Ascending aorta (tissue), 2 donors: ENCODE data around the gene MUSK. TPM values are rescaled to one million over a fixed set of nuclear protein-coding genes. Genes with fewer than 3 reads are reported as not detected.

ENCODE experiments used
- DNase-seq, 2 donors: peaks; one replicate each; pipeline ENCODE4 v3.0.0-alpha.2; 2019; ENCODE audit warnings: low spot score in 2 of 2
- H3K27ac ChIP-seq, 2 donors: fragments of 200-600 bp; sonication (generic); one replicate each; pipeline ENCODE4 v1.5.1; 2016 to 2017; ENCODE audit warnings: mild to moderate bottlenecking in 1 of 2
- H3K27me3 ChIP-seq: fragments of 200-600 bp; sonication (generic); one replicate; pipeline ENCODE4 v1.5.1; 2017
- H3K36me3 ChIP-seq, 2 donors: fragments of 200-600 bp; sonication (generic); one replicate each; pipeline ENCODE4 v1.5.1; 2016
- H3K4me1 ChIP-seq, 2 donors: fragments of 200-600 bp; sonication (generic); one replicate each; pipeline ENCODE4 v1.5.1; 2016 to 2017; ENCODE audit warnings: mild to moderate bottlenecking in 1 of 2
- H3K4me3 ChIP-seq, 2 donors: fragments of 200-600 bp; sonication (generic); one replicate each; pipeline ENCODE4 v1.5.1; 2016 to 2017; ENCODE audit warnings: mild to moderate bottlenecking in 1 of 2
- H3K9me3 ChIP-seq, 2 donors: fragments of 200-600 bp; sonication (generic); one replicate each; pipeline ENCODE4 v1.5.1; 2016
- intact Hi-C: fragments of 100-400 bp; cut with DNase I; formaldehyde crosslinking; loops from one replicate; pipeline ENCODE4 v1.15.1; 2023
- total RNA-seq: library from RNA; depleted of rRNA; stranded (reverse); fragments of >200 nt; gene quantifications from one replicate; pipeline ENCODE4 v1.1.0, GENCODE V29; 2016
- TF ChIP-seq, protein P1 (sequence below), 3 experiments: fragments of 200-600 bp in 2 of 3; fragments of 450-650 bp in 1 of 3; sonication (generic) in 2 of 3; IDR thresholded peaks; one replicate each; pipeline ENCODE4 v1.5.1; 2016 to 2019; ENCODE audit warnings: antibody characterized with exemption in 3 of 3, mild to moderate bottlenecking in 1 of 3, moderate library complexity in 1 of 3

Gene MUSK
- total RNA-seq, 1 donor from 2014 or later, result not detected

GRCh38 chr9:110828264-110828663 lies 159.7 kb downstream of the MUSK start:
- DNase-seq, result peak; percentile 29 to 86
- H3K27me3 ChIP-seq, result no peaks in the 10 kb centered on the region
- TF ChIP-seq, protein P1, sequence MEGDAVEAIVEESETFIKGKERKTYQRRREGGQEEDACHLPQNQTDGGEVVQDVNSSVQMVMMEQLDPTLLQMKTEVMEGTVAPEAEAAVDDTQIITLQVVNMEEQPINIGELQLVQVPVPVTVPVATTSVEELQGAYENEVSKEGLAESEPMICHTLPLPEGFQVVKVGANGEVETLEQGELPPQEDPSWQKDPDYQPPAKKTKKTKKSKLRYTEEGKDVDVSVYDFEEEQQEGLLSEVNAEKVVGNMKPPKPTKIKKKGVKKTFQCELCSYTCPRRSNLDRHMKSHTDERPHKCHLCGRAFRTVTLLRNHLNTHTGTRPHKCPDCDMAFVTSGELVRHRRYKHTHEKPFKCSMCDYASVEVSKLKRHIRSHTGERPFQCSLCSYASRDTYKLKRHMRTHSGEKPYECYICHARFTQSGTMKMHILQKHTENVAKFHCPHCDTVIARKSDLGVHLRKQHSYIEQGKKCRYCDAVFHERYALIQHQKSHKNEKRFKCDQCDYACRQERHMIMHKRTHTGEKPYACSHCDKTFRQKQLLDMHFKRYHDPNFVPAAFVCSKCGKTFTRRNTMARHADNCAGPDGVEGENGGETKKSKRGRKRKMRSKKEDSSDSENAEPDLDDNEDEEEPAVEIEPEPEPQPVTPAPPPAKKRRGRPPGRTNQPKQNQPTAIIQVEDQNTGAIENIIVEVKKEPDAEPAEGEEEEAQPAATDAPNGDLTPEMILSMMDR (IDR thresholded peaks at IDR 0.05), result no peak

GRCh38 chr9:110830495-110830894 lies 161.9 kb downstream of the MUSK start:
- H3K27ac ChIP-seq, result no peak overlapping the region
- H3K9me3 ChIP-seq, result no peaks in the 10 kb centered on the region
- H3K36me3 ChIP-seq, result no peaks in the 10 kb centered on the region
- intact Hi-C loops, result no loop called here
- no peak overlapping the region for H3K4me3 ChIP-seq
- H3K27me3 ChIP-seq, result no peaks in the 10 kb centered on the region
- no peak for DNase-seq
- TF ChIP-seq, protein P1 (IDR thresholded peaks at IDR 0.05), result no peak
- peaks cover 0 to 9% of the 10 kb centered on the region in 2 donors for H3K4me1 ChIP-seq

More at GRCh38 chr9:110828264-110828663, 159.7 kb downstream of the MUSK start:
- Histone ChIP-seq H3K27ac (peak overlapping the region; percentile 58 to 82), H3K36me3 (no peaks in the 10 kb centered on the region), H3K4me3 (no peak overlapping the region), H3K9me3 (no peaks in the 10 kb centered on the region), H3K4me1 (peaks cover 0 to 9% of the 10 kb centered on the region in 2 donors)
- intact Hi-C loops, result no loop called here

GRCh38 chr9:110832926-110833325 lies 164.3 kb downstream of the MUSK start:
- intact Hi-C loops, result no loop called here

GRCh38 chr9:110835404-110835803 lies 166.8 kb downstream of the MUSK start:
- intact Hi-C loops, result no loop called here
- H3K27me3 ChIP-seq, result no peaks in the 10 kb centered on the region
- H3K36me3 ChIP-seq, result no peaks in the 10 kb centered on the region

More at GRCh38 chr9:110832926-110833325, 164.3 kb downstream of the MUSK start:
- Histone ChIP-seq H3K27ac (no peak overlapping the region), H3K9me3 (no peaks in the 10 kb centered on the region), H3K4me1 (peaks cover 0 to 10% of the 10 kb centered on the region in 2 donors), H3K27me3 (no peaks in the 10 kb centered on the region), H3K4me3 (no peak overlapping the region), H3K36me3 (no peaks in the 10 kb centered on the region)
- TF ChIP-seq, protein P1 (IDR thresholded peaks at IDR 0.05), result no peak
- no peak for DNase-seq

DNA sequence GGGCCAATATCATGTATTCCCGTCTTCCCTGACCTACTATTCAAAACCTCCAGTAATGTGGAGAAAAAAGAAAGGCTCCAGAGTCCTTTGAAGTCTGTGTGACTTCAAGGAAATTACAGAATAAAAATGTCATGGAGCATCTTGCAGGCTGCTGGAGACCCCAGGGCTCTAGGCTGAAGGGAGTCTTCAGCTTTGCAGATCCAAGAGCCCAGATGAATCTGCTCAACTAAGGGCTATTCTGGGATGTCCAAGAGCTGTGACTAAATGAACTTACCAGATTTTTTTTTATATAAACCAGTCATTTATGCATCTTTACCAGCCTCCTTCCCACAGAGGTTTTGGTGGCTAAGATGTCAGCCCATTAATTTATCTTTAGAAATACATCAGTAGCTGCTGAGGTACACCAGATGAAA lies 167.3 kb downstream of the MUSK start:
- DNase-seq, result no peak
- H3K4me1 ChIP-seq, result peaks cover 0 to 3% of the 10 kb centered on the region in 2 donors
- TF ChIP-seq, protein P1 (IDR thresholded peaks at IDR 0.05), result no peak

More at GRCh38 chr9:110835404-110835803, 166.8 kb downstream of the MUSK start:
- no peak for DNase-seq
- H3K4me1 ChIP-seq, result peaks cover 0 to 3% of the 10 kb centered on the region in 2 donors
- H3K9me3 ChIP-seq, result no peaks in the 10 kb centered on the region
- H3K4me3 ChIP-seq, result no peak overlapping the region
- no peak overlapping the region for H3K27ac ChIP-seq
- TF ChIP-seq, protein P1 (IDR thresholded peaks at IDR 0.05), result no peak

More for the DNA sequence above, 167.3 kb downstream of the MUSK start:
- H3K27me3 ChIP-seq, result no peaks in the 10 kb centered on the region
- H3K36me3 ChIP-seq, result no peaks in the 10 kb centered on the region
- no peaks in the 10 kb centered on the region for H3K9me3 ChIP-seq
- intact Hi-C loops, result no loop called here
- H3K27ac ChIP-seq, result no peak overlapping the region
- no peak overlapping the region for H3K4me3 ChIP-seq
